Activated T-cell treated with anti-CD3 and anti-CD28 coated beads for 48 hours (primary cell): ENCODE measurements around the gene FOSL1.
A peak's percentile ranks its signal among the peaks of the same experiment; 100 is the strongest.

ENCODE experiments used
- DNase-seq: peaks from one replicate; pipeline ENCODE4 v3.0.0-alpha.2; 2020; ENCODE audit warnings: low read depth

FOSL1 gene

DNA sequence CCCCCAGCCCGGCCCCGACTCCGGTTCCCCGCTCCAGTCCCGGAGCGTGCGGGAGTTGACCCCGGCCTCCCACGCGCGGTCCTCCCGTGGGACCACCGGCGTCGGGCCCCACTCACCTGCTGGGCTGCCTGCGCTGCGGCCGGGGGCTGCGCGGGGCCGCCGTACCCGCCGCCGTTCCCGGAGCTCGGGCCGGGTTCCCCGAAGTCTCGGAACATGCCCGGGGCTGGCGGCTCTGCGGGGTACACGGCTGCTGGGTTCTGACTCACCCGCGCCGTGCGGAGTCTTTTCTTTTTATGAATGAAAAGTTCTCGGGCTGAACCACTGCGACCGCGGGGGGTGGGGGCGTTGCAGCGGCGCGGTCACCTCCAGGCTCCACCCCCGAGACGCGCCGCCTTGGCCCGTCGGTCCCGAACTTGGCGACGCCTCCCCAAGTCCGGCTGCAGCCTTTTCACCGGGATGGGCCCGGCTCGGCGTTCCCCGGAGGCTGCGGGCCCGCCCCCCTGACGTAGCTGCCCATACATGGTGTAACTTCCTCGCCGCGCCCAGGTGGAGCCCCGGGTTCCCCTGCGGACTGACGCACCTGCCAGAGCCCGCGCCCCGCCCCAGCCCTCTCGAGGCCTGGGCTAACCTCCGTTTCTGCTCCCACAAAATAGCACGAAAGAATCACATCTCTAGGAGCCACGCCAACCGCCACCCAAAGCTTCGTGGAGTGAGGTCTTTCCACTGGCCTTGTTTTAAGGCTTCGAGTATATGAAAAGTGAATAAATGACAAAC lies at the start of gene FOSL1:
FOSL1 (minus strand) TSS at position 264 of the 774 bp plus-strand sequence; CDS start at position 215, 49 bp downstream.
- DNase-seq: peak; percentile 96

GRCh38 chr11:65947603-65948125 lies 47.5 kb upstream of the FOSL1 start:
- DNase-seq: no peak

DNA sequence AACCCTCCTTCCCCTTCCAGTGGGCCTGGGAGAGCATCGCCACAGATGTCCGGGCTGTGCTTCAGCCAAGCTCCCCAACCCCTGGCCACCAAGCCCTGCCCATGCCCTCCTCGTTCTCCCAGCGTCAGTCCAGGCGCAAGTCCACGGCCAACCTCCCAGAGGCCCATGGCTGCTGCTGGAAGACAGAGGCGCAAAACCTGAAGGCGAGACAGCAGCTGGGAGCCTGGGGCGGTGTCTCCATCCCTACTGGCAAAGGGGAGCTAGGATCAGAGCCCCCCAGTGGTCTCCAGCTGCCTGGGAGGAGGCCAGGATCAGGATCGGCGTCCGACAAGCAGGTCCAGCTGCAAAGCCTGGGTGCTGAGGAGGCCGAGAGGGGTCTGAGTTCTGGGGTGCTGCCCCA lies 46.9 kb upstream of the FOSL1 start:
- no peak for DNase-seq

DNA sequence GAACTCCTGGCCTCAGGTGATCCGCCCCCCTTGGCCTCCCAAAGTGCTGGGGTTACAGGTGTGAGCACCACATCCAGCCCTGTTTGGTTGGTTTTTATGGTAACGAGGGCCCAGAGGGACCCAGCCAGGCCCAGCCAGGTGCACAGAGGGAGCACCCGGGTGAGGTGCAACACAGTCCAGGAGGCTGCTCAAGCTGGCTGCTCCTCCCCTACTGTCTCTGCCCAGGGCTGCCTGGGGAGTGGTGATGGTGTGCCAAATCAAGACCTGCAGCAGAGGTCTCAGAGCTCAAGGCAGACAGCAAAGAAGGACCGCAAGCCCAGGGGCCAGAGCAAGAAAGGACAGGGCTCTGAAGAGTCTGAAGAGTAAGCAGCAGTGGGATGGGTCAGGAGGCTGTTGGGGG lies 46.5 kb upstream of the FOSL1 start:
- no peak for DNase-seq

DNA sequence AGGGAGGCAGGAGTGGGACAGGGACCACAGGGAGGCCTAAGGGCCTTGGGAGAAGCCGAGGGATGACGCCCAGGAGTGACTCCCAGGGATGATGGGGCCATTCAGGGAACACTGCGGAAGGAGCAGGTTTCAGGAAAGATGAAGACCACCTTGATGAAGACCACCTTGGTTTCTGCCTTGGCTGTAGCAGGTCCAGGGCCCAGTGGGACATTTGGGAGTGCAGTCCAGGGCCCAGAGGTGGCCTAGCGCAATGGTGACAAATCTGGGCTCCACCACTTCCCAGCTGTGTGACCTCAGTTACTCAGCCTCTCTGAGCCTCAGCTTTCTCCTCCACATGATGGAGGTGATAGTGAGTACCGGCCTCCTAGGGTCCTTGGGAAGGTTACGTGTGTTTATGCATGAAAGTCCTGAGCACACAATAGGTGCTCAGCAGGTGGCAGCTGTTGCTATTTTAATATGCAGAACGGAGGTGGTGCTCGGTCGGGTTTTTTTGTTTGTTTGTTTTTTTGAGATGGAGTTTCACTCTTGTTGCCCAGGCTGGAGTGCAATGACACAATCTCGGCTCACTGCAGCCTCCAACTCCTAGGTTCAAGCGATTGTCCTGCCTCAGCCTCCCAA lies 45.9 kb upstream of the FOSL1 start:
- no peak for DNase-seq

GRCh38 chr11:65945430-65945911 lies 45.3 kb upstream of the FOSL1 start, which contains the start of gene TSGA10IP:
TSS of gene TSGA10IP (plus strand) at chr11:65945480. CDS start at chr11:65945676, 196 bp downstream.
- no peak for DNase-seq

DNA sequence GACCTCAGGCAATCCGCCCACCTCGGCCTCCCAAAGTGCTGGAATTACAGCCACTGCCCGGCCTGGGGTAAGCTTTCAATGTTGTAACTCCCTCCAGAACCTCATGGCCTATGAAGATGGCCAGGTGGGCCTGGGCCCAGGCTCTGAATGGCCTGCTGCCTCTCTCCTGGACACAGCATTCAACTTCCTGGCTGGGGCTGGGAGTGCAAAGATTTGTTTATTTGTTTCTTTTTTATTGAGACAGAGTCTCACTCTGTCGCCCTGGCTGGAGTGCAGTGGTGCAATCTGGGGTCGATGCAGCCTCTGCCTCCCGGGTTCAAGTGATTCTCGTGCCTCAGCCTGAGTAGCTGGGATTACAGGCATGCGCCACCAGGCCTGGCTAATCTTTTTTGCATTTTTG lies 44.6 kb upstream of the FOSL1 start:
- no peak for DNase-seq

DNA sequence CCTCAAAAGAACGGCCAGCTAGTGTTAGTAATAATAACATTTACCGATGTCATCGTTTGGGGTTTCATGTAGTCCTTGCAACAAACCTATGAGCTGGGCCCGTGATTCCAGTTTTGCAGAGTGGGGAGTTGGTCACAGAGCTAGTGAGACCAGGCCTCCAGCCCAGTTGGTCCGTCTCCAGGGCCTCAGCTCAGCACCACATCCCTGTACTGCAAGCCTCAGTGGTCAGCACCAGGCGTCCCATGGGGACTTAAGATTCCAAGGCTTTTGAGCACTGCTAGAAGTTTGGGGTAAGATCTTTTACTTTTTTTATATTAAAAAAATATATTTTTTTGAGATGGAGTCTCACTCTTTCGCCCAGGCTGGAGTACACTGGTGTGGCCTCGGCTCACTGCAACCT lies 44.0 kb upstream of the FOSL1 start:
- no peak for DNase-seq

GRCh38 chr11:65942531-65942930 lies 42.3 kb upstream of the FOSL1 start:
- no peak for DNase-seq

- DNase-seq: no peak
These were observed 41.6 kb upstream of the FOSL1 start for GRCh38 chr11:65941720-65942310.

DNA sequence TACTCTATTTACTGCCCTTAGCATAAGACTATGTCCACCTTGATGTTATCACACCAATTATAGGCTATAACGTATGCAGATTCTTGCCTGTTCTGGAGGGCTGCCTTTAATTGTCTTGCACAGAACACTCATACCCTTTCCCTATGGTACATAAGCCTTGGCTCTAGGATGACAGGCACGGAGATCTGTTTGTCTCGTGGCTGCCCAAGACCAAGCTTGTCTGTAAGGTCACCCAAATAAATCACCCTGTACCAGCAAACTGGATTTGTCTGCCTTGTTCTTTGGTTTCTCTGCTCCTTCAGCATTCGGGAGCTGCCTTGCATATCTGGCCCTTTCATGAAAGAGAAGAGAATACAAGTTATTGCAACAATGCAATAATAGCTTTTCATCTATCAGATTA lies 37.6 kb upstream of the FOSL1 start:
- DNase-seq: no peak

- DNase-seq: no peak
These were observed 33.8 kb upstream of the FOSL1 start for GRCh38 chr11:65934014-65934413.

GRCh38 chr11:65932558-65932919 lies 32.4 kb upstream of the FOSL1 start:
- no peak for DNase-seq

DNA sequence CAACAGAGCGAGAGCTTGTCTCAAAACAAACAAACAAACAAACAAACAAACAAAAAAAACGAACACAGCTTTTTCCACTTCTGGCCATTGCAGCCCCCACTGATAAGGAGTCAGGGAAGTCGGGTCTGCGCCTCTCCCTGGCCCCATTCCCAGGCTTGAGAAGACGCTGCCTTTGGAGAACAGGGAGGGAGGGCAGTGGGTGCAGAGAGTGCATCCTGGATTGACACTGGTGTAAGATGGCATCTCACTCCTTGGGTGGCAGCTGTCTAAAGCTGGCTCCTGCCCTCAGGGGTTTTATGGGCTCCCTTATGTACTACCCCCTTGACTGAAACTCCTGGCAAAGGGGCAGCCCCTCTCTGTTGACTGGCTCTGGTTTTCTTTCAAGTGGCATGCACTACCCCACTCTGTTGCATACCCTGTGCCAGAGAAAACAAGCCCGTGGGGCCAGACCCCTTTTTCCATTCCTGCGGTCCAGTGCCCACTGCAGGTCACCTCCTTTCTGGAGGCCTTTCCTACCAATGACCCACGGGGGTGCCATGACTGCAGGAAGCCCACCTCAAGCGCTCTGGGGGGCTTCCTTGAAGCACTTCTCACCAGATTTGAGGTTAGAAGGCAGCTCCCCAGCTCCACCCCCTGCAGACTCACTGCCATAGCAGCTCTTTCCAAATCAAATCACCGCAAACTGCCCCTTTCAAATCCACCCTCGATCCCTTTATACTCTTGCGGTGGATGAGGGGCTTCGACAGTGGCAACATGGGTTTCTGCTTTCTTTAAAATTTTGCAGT lies 31.8 kb upstream of the FOSL1 start:
- DNase-seq: no peak

DNA sequence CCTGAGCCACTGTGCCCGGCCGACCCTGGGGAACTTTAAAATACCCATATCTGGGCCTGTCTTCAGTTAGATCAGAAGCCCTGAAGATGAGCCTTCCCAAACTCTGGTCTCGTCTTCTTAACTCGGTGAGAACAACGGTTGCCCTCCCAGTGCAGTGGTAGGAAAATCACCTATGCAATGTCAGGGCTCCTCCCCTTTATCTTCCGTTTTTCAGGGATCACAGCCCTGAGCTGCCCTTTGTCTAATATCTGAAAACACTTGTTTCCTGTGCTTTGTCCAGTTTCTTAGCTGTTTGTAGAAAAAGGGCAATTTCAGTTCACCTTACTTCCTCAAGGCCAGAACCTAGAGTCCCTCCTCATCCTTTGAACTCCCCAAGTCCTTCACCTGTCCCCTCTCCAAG lies 28.5 kb upstream of the FOSL1 start:
- DNase-seq: no peak

GRCh38 chr11:65927904-65928397 lies 27.8 kb upstream of the FOSL1 start:
- peak; percentile 63 for DNase-seq

DNA sequence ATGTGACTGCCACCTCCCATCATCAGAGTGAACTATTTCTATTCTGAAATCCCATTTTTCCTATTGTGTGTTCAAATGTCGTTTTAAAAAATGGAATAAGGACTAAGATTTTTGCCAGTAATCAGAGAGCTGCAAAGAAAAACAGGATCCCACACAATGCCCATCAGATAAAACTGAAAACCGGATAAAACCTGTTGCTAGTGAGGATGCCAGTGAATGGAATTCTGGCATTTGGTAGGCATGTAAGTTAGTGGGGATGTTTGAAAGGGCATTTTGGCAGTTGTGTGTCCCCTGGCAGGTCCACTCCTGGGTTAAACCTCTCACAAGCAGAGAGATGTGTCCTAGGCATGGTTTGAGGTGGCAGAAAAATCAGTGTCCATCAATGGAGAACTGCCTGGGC lies 25.2 kb upstream of the FOSL1 start:
- DNase-seq: no peak

DNA sequence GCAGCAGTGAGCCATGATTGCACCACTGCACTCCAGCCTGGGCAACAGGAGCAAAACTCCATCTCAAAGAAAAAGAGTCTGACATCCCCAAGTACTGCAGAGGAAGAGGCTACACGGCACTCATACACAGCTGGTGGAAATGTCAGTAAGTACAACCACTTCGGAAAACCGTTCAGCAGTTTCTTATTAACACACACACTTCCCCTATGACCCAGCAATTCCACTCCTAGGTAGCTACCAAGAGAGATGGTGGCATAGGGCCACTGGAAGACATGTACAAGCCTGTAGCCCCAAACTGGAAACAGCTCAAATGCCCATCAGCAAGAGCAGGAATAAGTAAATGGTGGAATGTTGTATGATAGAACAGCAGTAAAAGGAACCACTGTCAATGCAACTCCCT lies 22.4 kb upstream of the FOSL1 start:
- no peak for DNase-seq

DNA sequence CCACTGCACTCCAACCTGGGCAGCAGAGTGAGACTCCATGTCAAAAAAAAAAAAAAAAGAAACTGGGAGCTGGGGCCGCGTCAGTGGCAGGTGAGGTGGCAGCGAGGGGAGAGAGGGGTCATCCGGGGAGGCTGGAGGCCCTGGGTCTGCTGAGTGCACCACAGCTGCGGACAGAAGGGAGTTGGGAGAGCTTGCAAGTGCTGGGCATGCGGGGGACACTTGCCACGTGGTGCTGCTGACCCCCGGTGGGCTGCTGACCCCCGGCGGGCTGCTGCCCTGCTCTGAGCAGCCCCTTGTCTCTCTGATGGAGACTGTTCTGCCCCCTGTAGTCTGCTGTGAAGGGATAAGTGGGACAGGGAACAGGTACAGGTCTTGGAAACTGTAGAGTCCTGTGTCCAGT lies 21.7 kb upstream of the FOSL1 start:
- DNase-seq: no peak

GRCh38 chr11:65921033-65921555 lies 20.9 kb upstream of the FOSL1 start:
- DNase-seq: no peak

GRCh38 chr11:65920372-65920802 lies 20.2 kb upstream of the FOSL1 start:
- no peak for DNase-seq
